Measurements from ENCODE around the gene OR52W1. TPM values are rescaled to one million over a fixed set of nuclear protein-coding genes. Genes with fewer than 3 reads are reported as not detected.

The OR52W1 gene
- total RNA-seq, 4 donors from 2014 or later: not detected

GRCh38 chr11:6237266-6237665, 38.2 kb downstream of the OR52W1 start:
- no peak for DNase-seq
- no peaks in the 10 kb centered on the region for H3K36me3 ChIP-seq
- TF ChIP-seq POLR2A (IDR thresholded peaks at IDR 0.05): no peak
- TF ChIP-seq, protein P1, sequence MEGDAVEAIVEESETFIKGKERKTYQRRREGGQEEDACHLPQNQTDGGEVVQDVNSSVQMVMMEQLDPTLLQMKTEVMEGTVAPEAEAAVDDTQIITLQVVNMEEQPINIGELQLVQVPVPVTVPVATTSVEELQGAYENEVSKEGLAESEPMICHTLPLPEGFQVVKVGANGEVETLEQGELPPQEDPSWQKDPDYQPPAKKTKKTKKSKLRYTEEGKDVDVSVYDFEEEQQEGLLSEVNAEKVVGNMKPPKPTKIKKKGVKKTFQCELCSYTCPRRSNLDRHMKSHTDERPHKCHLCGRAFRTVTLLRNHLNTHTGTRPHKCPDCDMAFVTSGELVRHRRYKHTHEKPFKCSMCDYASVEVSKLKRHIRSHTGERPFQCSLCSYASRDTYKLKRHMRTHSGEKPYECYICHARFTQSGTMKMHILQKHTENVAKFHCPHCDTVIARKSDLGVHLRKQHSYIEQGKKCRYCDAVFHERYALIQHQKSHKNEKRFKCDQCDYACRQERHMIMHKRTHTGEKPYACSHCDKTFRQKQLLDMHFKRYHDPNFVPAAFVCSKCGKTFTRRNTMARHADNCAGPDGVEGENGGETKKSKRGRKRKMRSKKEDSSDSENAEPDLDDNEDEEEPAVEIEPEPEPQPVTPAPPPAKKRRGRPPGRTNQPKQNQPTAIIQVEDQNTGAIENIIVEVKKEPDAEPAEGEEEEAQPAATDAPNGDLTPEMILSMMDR (IDR thresholded peaks at IDR 0.05): no peak
- H3K27ac ChIP-seq: no peak overlapping the region
- no peak overlapping the region for H3K4me3 ChIP-seq
- H3K4me1 ChIP-seq: peaks cover 0 to 16% (median 4%) of the 10 kb centered on the region in 4 donors
- no peaks in the 10 kb centered on the region for H3K9me3 ChIP-seq
- no peaks in the 10 kb centered on the region for H3K27me3 ChIP-seq

GRCh38 chr11:6237761-6238302, 38.8 kb downstream of the OR52W1 start:
- H3K4me3 ChIP-seq: no peak overlapping the region
- DNase-seq: no peak
- TF ChIP-seq POLR2A (IDR thresholded peaks at IDR 0.05): no peak
- TF ChIP-seq, protein P1 (IDR thresholded peaks at IDR 0.05): no peak
- peaks cover 0 to 13% (median 4%) of the 10 kb centered on the region in 4 donors for H3K4me1 ChIP-seq
- H3K36me3 ChIP-seq: no peaks in the 10 kb centered on the region
- no peaks in the 10 kb centered on the region for H3K9me3 ChIP-seq
- H3K27ac ChIP-seq: no peak overlapping the region
- no peaks in the 10 kb centered on the region for H3K27me3 ChIP-seq

- DNase-seq: no peak
- H3K4me1 ChIP-seq: peaks cover 0 to 2% (median under 1%) of the 10 kb centered on the region in 4 donors
Observed at GRCh38 chr11:6238902-6239301, 39.9 kb downstream of the OR52W1 start, which contains the start of gene CNGA4. Gene CNGA4, plus strand, starts transcription at chr11:6239089. Its CDS starts 118 bp downstream, at chr11:6239207.

DNA sequence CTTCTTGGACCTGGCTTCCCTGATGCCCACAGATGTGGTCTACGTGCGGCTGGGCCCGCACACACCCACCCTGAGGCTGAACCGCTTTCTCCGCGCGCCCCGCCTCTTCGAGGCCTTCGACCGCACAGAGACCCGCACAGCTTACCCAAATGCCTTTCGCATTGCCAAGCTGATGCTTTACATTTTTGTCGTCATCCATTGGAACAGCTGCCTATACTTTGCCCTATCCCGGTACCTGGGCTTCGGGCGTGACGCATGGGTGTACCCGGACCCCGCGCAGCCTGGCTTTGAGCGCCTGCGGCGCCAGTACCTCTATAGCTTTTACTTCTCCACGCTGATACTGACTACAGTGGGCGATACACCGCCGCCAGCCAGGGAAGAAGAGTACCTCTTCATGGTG, 41.1 kb downstream of the OR52W1 start:
- TF ChIP-seq POLR2A (IDR thresholded peaks at IDR 0.05): no peak
- TF ChIP-seq, protein P1 (IDR thresholded peaks at IDR 0.05): no peak
- Histone ChIP-seq H3K9me3 (no peaks in the 10 kb centered on the region), H3K27me3 (no peaks in the 10 kb centered on the region), H3K4me1 (no peaks in the 10 kb centered on the region), H3K4me3 (no peak overlapping the region), H3K36me3 (no peaks in the 10 kb centered on the region), H3K27ac (no peak overlapping the region)
- DNase-seq: peak in 1 of 3 donors; percentile 34

More at GRCh38 chr11:6238902-6239301, 39.9 kb downstream of the OR52W1 start, which contains the start of gene CNGA4:
- Histone ChIP-seq H3K9me3 (no peaks in the 10 kb centered on the region), H3K4me3 (no peak within 1 kb of the TSS), H3K27ac (no peak within 1 kb of the TSS), H3K36me3 (no peaks in the 10 kb centered on the region), H3K27me3 (no peaks in the 10 kb centered on the region)
- TF ChIP-seq POLR2A (IDR thresholded peaks at IDR 0.05): no peak
- TF ChIP-seq, protein P1 (IDR thresholded peaks at IDR 0.05): no peak

DNA sequence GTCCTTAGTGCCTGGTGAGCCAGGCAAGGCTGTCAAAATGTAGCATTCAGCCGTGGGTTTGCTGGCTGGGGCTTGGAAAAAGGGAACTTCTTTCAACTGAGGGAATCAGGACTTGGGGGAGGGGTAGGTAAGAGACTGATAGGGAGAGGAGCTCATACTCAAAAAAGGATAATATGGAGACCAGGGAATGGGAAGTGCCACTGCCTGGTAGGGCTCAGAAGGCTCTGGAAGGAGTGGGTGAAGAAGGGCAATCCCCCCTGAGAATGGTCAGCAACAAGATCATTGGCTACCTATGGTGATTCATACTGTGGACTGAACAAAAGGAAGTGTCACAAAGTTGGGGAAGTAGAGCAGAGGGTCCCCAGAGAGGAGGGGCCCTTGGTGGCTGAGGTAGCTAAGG, 41.8 kb downstream of the OR52W1 start:
- Histone ChIP-seq H3K9me3 (no peaks in the 10 kb centered on the region), H3K27ac (no peak overlapping the region), H3K27me3 (no peaks in the 10 kb centered on the region), H3K4me1 (no peaks in the 10 kb centered on the region), H3K4me3 (no peak overlapping the region), H3K36me3 (no peaks in the 10 kb centered on the region)
- TF ChIP-seq, protein P1 (IDR thresholded peaks at IDR 0.05): no peak
- TF ChIP-seq POLR2A (IDR thresholded peaks at IDR 0.05): no peak
- no peak for DNase-seq

All from Peyer's patch (tissue), 4 donors.